B cell (primary cell): ENCODE results near the gene MCM7.

Experiments
- CTCF ChIP-seq: fragments of 200-600 bp; IDR thresholded peaks from one replicate; pipeline ENCODE4 v1.8.0; 2022; ENCODE audit warnings: antibody characterized with exemption, mild to moderate bottlenecking
- EZH2 ChIP-seq: IDR thresholded peaks from 2 replicates; pipeline ENCODE4 v1.6.1; 2012; ENCODE audit warnings: borderline replicate concordance, low read depth, mild to moderate bottlenecking, moderate library complexity, low read length; ENCODE audit not compliant: insufficient read depth, poor library complexity, severe bottlenecking

GRCh38 chr7:100115026-100115425, 13.8 kb upstream of the MCM7 start:
- no peak for TF ChIP-seq CTCF
- TF ChIP-seq EZH2, result no peak
